Measurements from ENCODE around the gene FSTL4. TPM values are rescaled to one million over a fixed set of nuclear protein-coding genes. Genes with fewer than 3 reads are reported as not detected.

Gene FSTL4
- polyA plus RNA-seq, 3 donors: 0.11 to 0.72 TPM; not detected in 1

DNA sequence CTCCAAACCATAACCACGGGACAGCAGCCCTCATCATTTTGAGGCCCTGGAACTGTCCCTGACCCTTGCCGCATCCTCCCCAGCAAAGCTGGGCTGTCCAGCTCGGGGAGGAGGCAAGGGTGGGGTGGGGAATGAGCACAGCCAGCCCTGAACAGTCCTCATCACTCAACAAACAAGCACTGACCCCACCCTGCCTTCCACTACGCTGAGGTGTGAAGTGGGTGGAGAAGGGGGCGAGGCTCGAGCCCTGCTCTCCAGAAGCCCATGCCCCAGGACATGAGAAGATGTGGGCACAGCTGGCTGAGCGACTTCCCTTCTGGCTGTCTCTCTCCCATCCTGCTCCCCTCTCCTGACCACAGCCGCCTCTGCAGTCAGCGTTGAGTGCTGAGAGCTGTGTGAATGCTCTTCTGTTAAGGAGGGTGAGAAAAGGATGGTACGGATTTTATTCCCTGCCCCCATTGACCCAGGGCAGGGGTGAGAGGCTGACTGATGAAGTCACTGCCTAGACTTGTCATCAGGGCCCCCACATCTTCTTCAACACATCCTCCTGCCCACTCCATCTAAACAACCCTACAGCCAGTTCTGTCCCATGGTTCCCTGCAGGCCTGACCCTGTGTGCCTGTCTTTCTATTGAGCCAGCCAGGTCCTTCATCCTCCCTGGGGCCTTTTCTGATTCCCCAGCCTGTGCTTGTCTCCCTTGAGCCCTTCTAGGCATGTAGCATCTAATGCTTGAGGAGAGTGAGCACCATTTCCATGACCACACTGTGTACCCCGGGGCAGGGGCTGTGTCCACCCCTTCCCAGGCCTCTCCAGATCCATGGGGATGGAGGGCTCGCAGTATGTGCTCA is 276.0 kb downstream of the FSTL4 start:
- H3K27ac ChIP-seq (ENCODE audit: low read depth, low read length): no peak overlapping the region
- 55 to 80% (median 58%) methylated on average over 12 of the region's 12 CpGs for WGBS, 3 donors

DNA sequence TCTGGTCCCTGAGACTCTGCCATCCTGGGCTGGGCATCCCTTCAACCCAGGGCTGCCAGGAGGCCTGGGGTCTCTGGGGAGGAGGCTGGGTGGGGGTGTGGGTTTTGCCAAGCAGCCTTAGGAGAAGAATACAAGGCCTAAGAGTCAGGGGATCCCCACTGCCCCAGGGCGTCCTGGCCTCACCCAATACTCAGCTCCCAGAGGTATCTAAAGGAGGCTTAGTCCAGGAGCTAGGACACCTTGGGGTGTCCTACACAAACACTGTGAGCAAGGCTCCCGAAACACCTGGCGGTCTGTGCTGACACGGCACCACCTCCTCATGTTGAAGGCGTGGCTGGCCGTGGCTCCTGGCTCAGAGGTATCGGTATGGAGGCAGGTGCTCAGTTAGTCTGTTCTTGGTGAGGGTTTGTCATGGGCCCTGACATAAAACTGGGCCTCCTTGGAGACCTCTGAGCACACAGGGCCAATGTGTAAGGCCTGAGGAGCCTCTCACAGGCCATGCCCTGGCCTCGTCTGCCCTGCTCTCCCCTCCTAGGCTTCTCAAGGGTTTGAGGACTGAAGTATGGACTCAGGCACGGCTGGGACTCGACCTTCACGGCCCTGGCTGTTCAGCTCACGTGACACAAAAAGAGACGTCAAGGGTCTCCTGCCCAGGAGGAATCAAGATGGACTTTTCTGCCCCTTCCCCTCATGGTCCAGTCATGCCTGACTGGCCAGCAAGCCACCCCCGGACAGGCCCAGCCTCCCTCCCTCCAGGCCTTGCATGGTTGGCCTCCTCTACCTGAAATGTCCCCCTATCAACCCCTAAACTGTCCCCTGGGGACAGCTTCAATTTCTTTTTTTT is 277.3 kb downstream of the FSTL4 start:
- 92 to 94% (median 93%) methylated on average over 14 of the region's 14 CpGs for WGBS, 3 donors
- no peak overlapping the region for H3K27ac ChIP-seq (ENCODE audit: low read depth, low read length)

DNA sequence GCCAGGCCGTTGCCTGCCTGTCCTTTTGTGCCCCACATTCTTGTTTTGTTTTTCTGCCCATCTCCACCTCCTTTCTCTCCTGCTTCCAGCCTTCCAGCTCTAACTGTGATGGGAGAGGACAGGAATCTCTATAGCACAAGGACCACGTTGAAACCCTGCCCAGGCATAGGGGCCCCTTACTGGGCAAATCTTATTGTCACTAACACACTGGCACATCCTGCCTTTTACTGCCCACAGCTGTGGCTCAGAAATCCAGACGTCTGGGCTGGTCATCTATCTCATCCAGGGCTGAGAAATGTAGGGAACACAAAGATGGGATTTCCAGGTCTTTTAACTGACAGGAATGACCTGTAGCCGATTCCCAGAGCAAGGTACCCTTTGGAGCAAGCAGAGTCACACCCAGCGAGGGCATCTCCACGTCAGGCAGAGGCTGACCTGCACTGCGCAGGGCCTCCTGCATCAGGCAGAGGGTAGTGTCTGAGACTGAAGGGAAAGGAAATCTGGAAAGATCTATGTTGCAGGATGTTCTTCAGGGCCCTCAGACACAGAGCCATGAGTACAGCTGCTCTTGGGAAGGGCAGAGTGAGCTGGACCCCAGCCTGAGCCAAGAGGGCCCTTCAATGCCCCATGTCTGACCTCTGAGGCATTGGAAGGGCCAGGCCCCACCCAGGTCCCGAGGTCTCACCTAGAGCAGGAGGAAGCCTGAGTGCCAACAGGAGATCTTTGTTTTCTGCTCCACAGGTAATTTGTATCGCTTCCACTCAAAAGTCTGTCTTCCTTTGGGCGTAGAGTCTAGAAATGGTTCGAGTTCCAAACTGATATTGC is 278.8 kb downstream of the FSTL4 start:
- no peak overlapping the region for H3K27ac ChIP-seq (ENCODE audit: low read depth, low read length)
- 82 to 85% (median 85%) methylated on average over 11 of the region's 11 CpGs for WGBS, 3 donors

GRCh38 chr5:133332439-133333024 is 279.8 kb downstream of the FSTL4 start:
- no peak overlapping the region for H3K27ac ChIP-seq (ENCODE audit: low read depth, low read length)
- WGBS, 3 donors: 81 to 85% (median 85%) methylated on average over 5 of the region's 5 CpGs

GRCh38 chr5:133331941-133332340 is 280.4 kb downstream of the FSTL4 start:
- WGBS, 3 donors: 65 to 75% (median 69%) methylated on average over 12 of the region's 12 CpGs
- H3K27ac ChIP-seq (ENCODE audit: low read depth, low read length): no peak overlapping the region

- WGBS, 3 donors: 90 to 97% (median 91%) methylated on average over 5 of the region's 5 CpGs
Measured at GRCh38 chr5:133330956-133331355, 281.4 kb downstream of the FSTL4 start.

GRCh38 chr5:133328800-133329199 is 283.5 kb downstream of the FSTL4 start:
- WGBS, 3 donors: 91 to 93% (median 92%) methylated on average over 11 of the region's 11 CpGs

More at GRCh38 chr5:133330956-133331355, 281.4 kb downstream of the FSTL4 start:
- H3K27ac ChIP-seq (ENCODE audit: low read depth, low read length): no peak overlapping the region

GRCh38 chr5:133327946-133328401 is 284.4 kb downstream of the FSTL4 start:
- no peak overlapping the region for H3K27ac ChIP-seq (ENCODE audit: low read depth, low read length)
- WGBS, 3 donors: 80 to 83% (median 81%) methylated on average over 5 of the region's 5 CpGs

More at GRCh38 chr5:133328800-133329199, 283.5 kb downstream of the FSTL4 start:
- H3K27ac ChIP-seq (ENCODE audit: low read depth, low read length): no peak overlapping the region

DNA sequence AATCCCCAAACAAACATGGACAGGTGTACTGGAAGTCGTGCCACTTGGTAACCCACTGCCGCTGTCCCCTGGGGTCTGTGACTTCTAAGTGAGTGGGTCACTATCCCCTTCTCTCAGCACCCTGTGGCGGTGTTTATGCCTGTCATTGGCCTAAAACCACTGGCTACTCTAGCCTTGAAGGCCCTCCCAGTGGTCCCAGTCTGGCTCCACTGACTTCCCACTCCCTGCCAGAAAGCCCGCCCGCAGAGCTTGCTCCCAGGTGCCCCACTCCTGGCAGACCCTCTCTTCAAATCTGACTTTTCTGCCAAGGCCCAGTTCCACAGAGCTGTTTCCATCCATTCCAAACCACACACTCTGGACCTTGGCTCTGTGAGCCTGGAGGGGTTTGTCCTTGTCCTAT is 286.0 kb downstream of the FSTL4 start:
- 91 to 95% (median 94%) methylated on average over 5 of the region's 5 CpGs for WGBS, 3 donors
- H3K27ac ChIP-seq (ENCODE audit: low read depth, low read length): no peak overlapping the region

- no peak overlapping the region for H3K27ac ChIP-seq (ENCODE audit: low read depth, low read length)
- WGBS, 3 donors: 84 to 92% (median 89%) methylated on average over 5 of the region's 5 CpGs
Measured at GRCh38 chr5:133325864-133326263, 286.5 kb downstream of the FSTL4 start.

- no peak overlapping the region for H3K27ac ChIP-seq (ENCODE audit: low read depth, low read length)
- 87 to 91% (median 90%) methylated on average over 4 of the region's 4 CpGs for WGBS, 3 donors
Measured at GRCh38 chr5:133324926-133325325, 287.4 kb downstream of the FSTL4 start.

GRCh38 chr5:133323494-133324457 is 288.6 kb downstream of the FSTL4 start:
- no peak overlapping the region for H3K27ac ChIP-seq (ENCODE audit: low read depth, low read length)
- WGBS, 3 donors: 63 to 76% (median 74%) methylated on average over 13 of the region's 13 CpGs

- no peak overlapping the region for H3K27ac ChIP-seq (ENCODE audit: low read depth, low read length)
- 88 to 90% (median 90%) methylated on average over 5 of the region's 5 CpGs for WGBS, 3 donors
Measured at GRCh38 chr5:133322743-133323142, 289.6 kb downstream of the FSTL4 start.

GRCh38 chr5:133321833-133322420 is 290.4 kb downstream of the FSTL4 start:
- 53 to 63% (median 54%) methylated on average over 6 of the region's 6 CpGs for whole genome bisulfite sequencing, 3 donors
- H3K27ac ChIP-seq (ENCODE audit: low read depth, low read length): no peak overlapping the region

- WGBS, 3 donors: 88 to 93% (median 90%) methylated on average over 13 of the region's 13 CpGs
Measured at GRCh38 chr5:133321286-133321832, 291.0 kb downstream of the FSTL4 start.

GRCh38 chr5:133319905-133320520 is 292.3 kb downstream of the FSTL4 start:
- no peak overlapping the region for H3K27ac ChIP-seq (ENCODE audit: low read depth, low read length)
- WGBS, 3 donors: 72 to 84% (median 81%) methylated on average over 5 of the region's 5 CpGs

More at GRCh38 chr5:133321286-133321832, 291.0 kb downstream of the FSTL4 start:
- no peak overlapping the region for H3K27ac ChIP-seq (ENCODE audit: low read depth, low read length)

Measured in adipose tissue (tissue), 3 donors.